Astrocyte (in vitro differentiated cells and primary cell): ENCODE data around the gene TMEM89. TPM values are rescaled to one million over a fixed set of nuclear protein-coding genes. Genes with fewer than 3 reads are reported as not detected.

ENCODE experiments used
- DNase-seq: peaks from one replicate; pipeline ENCODE4 v3.0.0-alpha.2; 2010; ENCODE audit warnings: low read depth
- FAIRE-seq: peaks from 2 replicates; lab custom pipeline; 2011; peaks lifted over from hg19 to GRCh38; lab: Jason Lieb, UNC
- H2AFZ ChIP-seq: 2 replicates; pipeline ENCODE4 v1.6.0; 2012; ENCODE audit warnings: low read depth, low read length, inconsistent platforms
- H3K27ac ChIP-seq: 2 replicates; pipeline ENCODE4 v1.5.1; 2011; ENCODE audit warnings: low read depth, low read length, inconsistent platforms
- H3K27me3 ChIP-seq: 2 replicates; pipeline ENCODE4 v1.6.0; 2011; ENCODE audit warnings: low read length, inconsistent platforms; ENCODE audit not compliant: insufficient read depth
- H3K36me3 ChIP-seq: 2 replicates; pipeline ENCODE4 v1.5.1; 2011; ENCODE audit warnings: low read length, inconsistent platforms; ENCODE audit not compliant: insufficient read depth
- H3K4me1 ChIP-seq: 2 replicates; pipeline ENCODE4 v1.5.1; 2011; ENCODE audit warnings: low read length, inconsistent platforms; ENCODE audit not compliant: insufficient read depth
- H3K4me2 ChIP-seq: 2 replicates; pipeline ENCODE4 v1.6.0; 2012; ENCODE audit warnings: low read length, inconsistent platforms
- H3K4me3 ChIP-seq: 2 replicates; pipeline ENCODE4 v1.5.1; 2011; ENCODE audit warnings: low read depth, mild to moderate bottlenecking, low read length, inconsistent platforms; ENCODE audit not compliant: insufficient read depth
- H3K79me2 ChIP-seq: 2 replicates; pipeline ENCODE4 v1.6.0; 2012; ENCODE audit warnings: mild to moderate bottlenecking, low read length, inconsistent platforms; ENCODE audit not compliant: insufficient read depth
- H3K9ac ChIP-seq: 2 replicates; pipeline ENCODE4 v1.6.0; 2012; ENCODE audit warnings: mild to moderate bottlenecking, low read length, inconsistent platforms
- H3K9me3 ChIP-seq: 2 replicates; pipeline ENCODE4 v1.5.1; 2012; ENCODE audit warnings: low read depth, mild to moderate bottlenecking, low read length, inconsistent platforms; ENCODE audit not compliant: insufficient read depth
- H4K20me1 ChIP-seq: 2 replicates; pipeline ENCODE4 v1.6.0; 2012; ENCODE audit warnings: low read length, inconsistent platforms; ENCODE audit not compliant: insufficient read depth
- H3K27ac Mint-ChIP-seq: one replicate; pipeline ENCODE4 v1.8.0; 2021; ENCODE audit warnings: mild to moderate bottlenecking, mixed read lengths; ENCODE audit not compliant: unreplicated experiment
- H3K27me3 Mint-ChIP-seq: one replicate; pipeline ENCODE4 v1.8.0; 2021; ENCODE audit warnings: low read depth, mixed read lengths; ENCODE audit not compliant: unreplicated experiment
- H3K36me3 Mint-ChIP-seq: one replicate; pipeline ENCODE4 v1.8.0; 2021; ENCODE audit warnings: low read depth, mixed read lengths; ENCODE audit not compliant: unreplicated experiment
- H3K4me1 Mint-ChIP-seq: one replicate; pipeline ENCODE4 v1.8.0; 2021; ENCODE audit warnings: low read depth, mixed read lengths; ENCODE audit not compliant: unreplicated experiment
- H3K4me3 Mint-ChIP-seq: one replicate; pipeline ENCODE4 v1.8.0; 2021; ENCODE audit warnings: mild to moderate bottlenecking, moderate library complexity, mixed read lengths; ENCODE audit not compliant: unreplicated experiment
- H3K9me3 Mint-ChIP-seq: one replicate; pipeline ENCODE4 v1.8.0; 2021; ENCODE audit warnings: mild to moderate bottlenecking, mixed read lengths; ENCODE audit not compliant: unreplicated experiment
- CTCF ChIP-seq: IDR thresholded peaks from 2 replicates; pipeline ENCODE4 v1.5.1; 2011; ENCODE audit warnings: low read depth, mild to moderate bottlenecking, inconsistent platforms, low read length, moderate library complexity; ENCODE audit not compliant: insufficient read depth
- EZH2 ChIP-seq: IDR thresholded peaks from 2 replicates; pipeline ENCODE4 v1.6.1; 2012; ENCODE audit warnings: mild to moderate bottlenecking, low read length, inconsistent platforms; ENCODE audit not compliant: insufficient read depth
- total RNA-seq: library from RNA; stranded (reverse); gene quantifications from 2 replicates; pipeline ENCODE4 v1.2.1, GENCODE V29; 2021

Gene TMEM89
- total RNA-seq, 1 donor from 2014 or later = 0.36 TPM

- Mint-ChIP-seq H3K9me3 (peaks cover 2% of the 10 kb centered on the region), H3K27ac (no peak overlapping the region), H3K36me3 (peaks cover 30% of the 10 kb centered on the region), H3K4me3 (no peak overlapping the region), H3K4me1 (peaks cover 18% of the 10 kb centered on the region), H3K27me3 (peaks cover 14% of the 10 kb centered on the region)
- H3K4me1 ChIP-seq = peaks cover 43% of the 10 kb centered on the region
- H3K4me2 ChIP-seq = peak overlapping the region; percentile 89
- FAIRE-seq (no peak), DNase-seq (no peak)
- TF ChIP-seq CTCF (no peak), EZH2 (no peak)
- peaks cover 54% of the 10 kb centered on the region for H3K79me2 ChIP-seq
- H3K9me3 ChIP-seq = no peaks in the 10 kb centered on the region
- peaks cover 57% of the 10 kb centered on the region for H4K20me1 ChIP-seq
- no peak overlapping the region for H2AFZ ChIP-seq
- no peak overlapping the region for H3K9ac ChIP-seq
- H3K36me3 ChIP-seq = peaks cover 2% of the 10 kb centered on the region
- H3K4me3 ChIP-seq = no peak overlapping the region
- H3K27ac ChIP-seq = no peak overlapping the region
- no peaks in the 10 kb centered on the region for H3K27me3 ChIP-seq
Measured at GRCh38 chr3:48591886-48592518, 29.6 kb downstream of the TMEM89 start.

- H3K36me3 ChIP-seq = peaks cover 2% of the 10 kb centered on the region
- H3K27ac ChIP-seq = no peak overlapping the region
- Mint-ChIP-seq H3K27me3 (peaks cover 14% of the 10 kb centered on the region), H3K27ac (no peak overlapping the region), H3K36me3 (peaks cover 33% of the 10 kb centered on the region), H3K4me1 (peaks cover 13% of the 10 kb centered on the region), H3K4me3 (no peak overlapping the region), H3K9me3 (peaks cover 2% of the 10 kb centered on the region)
- no peak overlapping the region for H3K4me2 ChIP-seq
- no peak overlapping the region for H3K9ac ChIP-seq
- H3K27me3 ChIP-seq = no peaks in the 10 kb centered on the region
- H3K9me3 ChIP-seq = no peaks in the 10 kb centered on the region
- peaks cover 54% of the 10 kb centered on the region for H3K79me2 ChIP-seq
- TF ChIP-seq EZH2 = no peak
- TF ChIP-seq CTCF = no peak
- no peak overlapping the region for H2AFZ ChIP-seq
- peaks cover 38% of the 10 kb centered on the region for H3K4me1 ChIP-seq
- DNase-seq = no peak
- H3K4me3 ChIP-seq = no peak overlapping the region
- H4K20me1 ChIP-seq = peaks cover 63% of the 10 kb centered on the region
- FAIRE-seq = no peak
Measured at GRCh38 chr3:48591436-48591835, 30.1 kb downstream of the TMEM89 start.

GRCh38 chr3:48588230-48588629, 33.3 kb downstream of the TMEM89 start:
- Histone ChIP-seq H3K27ac (no peak overlapping the region), H3K79me2 (peaks cover 36% of the 10 kb centered on the region), H2AFZ (no peak overlapping the region), H3K36me3 (peaks cover 9% of the 10 kb centered on the region), H3K9me3 (no peaks in the 10 kb centered on the region), H3K4me1 (peaks cover 7% of the 10 kb centered on the region), H3K4me2 (no peak overlapping the region), H3K4me3 (no peak overlapping the region), H4K20me1 (peaks cover 73% of the 10 kb centered on the region), H3K9ac (no peak overlapping the region), H3K27me3 (no peaks in the 10 kb centered on the region)
- H3K27me3 Mint-ChIP-seq = peaks cover 14% of the 10 kb centered on the region
- TF ChIP-seq EZH2 (no peak), CTCF (no peak)
- H3K4me1 Mint-ChIP-seq = no peaks in the 10 kb centered on the region
- no peak overlapping the region for H3K4me3 Mint-ChIP-seq
- no peak overlapping the region for H3K27ac Mint-ChIP-seq
- FAIRE-seq (no peak), DNase-seq (no peak)
- H3K36me3 Mint-ChIP-seq = peaks cover 42% of the 10 kb centered on the region
- H3K9me3 Mint-ChIP-seq = peaks cover 2% of the 10 kb centered on the region
